Upper lobe of right lung (tissue), 1 donor: ENCODE results near the gene IFNG-AS1. TPM values are rescaled to one million over a fixed set of nuclear protein-coding genes. Genes with fewer than 3 reads are reported as not detected.
A peak's percentile ranks its signal among the peaks of the same experiment; 100 is the strongest.

ENCODE experiments used
- ATAC-seq: fragments of 200-7000 bp; cut with Tn5 transposase; one replicate; pipeline ENCODE4 v1.9.1; 2020; ENCODE audit warnings: mild to moderate bottlenecking, moderate library complexity
- DNase-seq: peaks from one replicate; pipeline ENCODE4 v3.0.0-alpha.2; 2020
- H3K27ac ChIP-seq: fragments of 200-600 bp; one replicate; pipeline ENCODE4 v1.8.0; 2022
- H3K27me3 ChIP-seq: fragments of 200-600 bp; one replicate; pipeline ENCODE4 v1.8.0; 2022; ENCODE audit warnings: mild to moderate bottlenecking
- H3K36me3 ChIP-seq: fragments of 200-600 bp; one replicate; pipeline ENCODE4 v1.8.0; 2022
- H3K4me1 ChIP-seq: fragments of 200-600 bp; one replicate; pipeline ENCODE4 v1.8.0; 2022
- H3K4me3 ChIP-seq: fragments of 200-600 bp; one replicate; pipeline ENCODE4 v1.8.0; 2022; ENCODE audit warnings: mild to moderate bottlenecking
- H3K9me3 ChIP-seq: fragments of 200-600 bp; one replicate; pipeline ENCODE4 v1.8.0; 2022
- CTCF ChIP-seq: fragments of 200-600 bp; IDR thresholded peaks from one replicate; pipeline ENCODE4 v1.8.0; 2022; ENCODE audit warnings: antibody characterized with exemption
- intact Hi-C: fragments of 100-400 bp; cut with DNase I; formaldehyde crosslinking; loops from one replicate; pipeline ENCODE4 v1.11.0; 2022
- total RNA-seq: library from RNA; stranded (reverse); fragmentation: NEBNext Ultra II Directional; extraction: Animal tissue kit (Norgen Biotek cat#: 25700); gene quantifications from one replicate; pipeline ENCODE4 v1.2.1, GENCODE V29; 2021
- donor health status: DM: no; HTN: yes; CAD: no; lungs with severe emphysema.

Gene IFNG-AS1
- total RNA-seq, 1 donor from 2014 or later = not detected

GRCh38 chr12:68001486-68002466 lies 12.5 kb downstream of the IFNG-AS1 start:
- DNase-seq = no peak
- no peak overlapping the region for H3K27ac ChIP-seq
- H3K27me3 ChIP-seq = no peaks in the 10 kb centered on the region
- H3K9me3 ChIP-seq = no peaks in the 10 kb centered on the region
- H3K36me3 ChIP-seq = no peaks in the 10 kb centered on the region
- H3K4me3 ChIP-seq = no peak overlapping the region
- H3K4me1 ChIP-seq = no peaks in the 10 kb centered on the region
- TF ChIP-seq CTCF = peak; percentile 32
- intact Hi-C loops = no loop called here
- ATAC-seq = no peak

- Histone ChIP-seq H3K27me3 (no peaks in the 10 kb centered on the region), H3K4me3 (no peak overlapping the region), H3K9me3 (no peaks in the 10 kb centered on the region), H3K27ac (no peak overlapping the region), H3K4me1 (no peaks in the 10 kb centered on the region), H3K36me3 (no peaks in the 10 kb centered on the region)
- intact Hi-C loops = no loop called here
- ATAC-seq (no peak), DNase-seq (no peak)
- TF ChIP-seq CTCF = no peak
These were observed 14.5 kb downstream of the IFNG-AS1 start for GRCh38 chr12:68003777-68004176.

DNA sequence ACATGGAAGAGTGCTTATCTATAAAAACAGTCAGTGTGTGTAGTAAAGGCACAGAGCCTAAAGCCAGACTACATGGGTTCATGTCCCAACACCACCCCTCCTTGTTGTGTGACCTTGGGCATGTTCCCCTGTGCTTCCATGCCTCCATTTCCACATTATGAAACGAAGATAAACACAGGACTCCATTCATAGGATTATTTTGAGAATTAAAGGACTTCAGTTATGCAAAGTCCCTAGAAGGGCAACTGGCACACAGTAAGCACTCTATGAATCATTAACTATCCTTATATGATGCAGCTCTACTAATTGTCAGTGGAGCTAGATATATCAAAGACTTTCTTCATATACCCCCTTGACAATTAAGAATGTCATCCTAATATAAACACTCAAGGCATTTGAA lies 17.8 kb downstream of the IFNG-AS1 start:
- no peaks in the 10 kb centered on the region for H3K36me3 ChIP-seq
- no peaks in the 10 kb centered on the region for H3K27me3 ChIP-seq
- H3K27ac ChIP-seq = no peak overlapping the region
- no peaks in the 10 kb centered on the region for H3K4me1 ChIP-seq
- intact Hi-C loops = no loop called here
- H3K4me3 ChIP-seq = no peak overlapping the region
- no peak for TF ChIP-seq CTCF
- ATAC-seq (no peak), DNase-seq (no peak)
- H3K9me3 ChIP-seq = no peaks in the 10 kb centered on the region

DNA sequence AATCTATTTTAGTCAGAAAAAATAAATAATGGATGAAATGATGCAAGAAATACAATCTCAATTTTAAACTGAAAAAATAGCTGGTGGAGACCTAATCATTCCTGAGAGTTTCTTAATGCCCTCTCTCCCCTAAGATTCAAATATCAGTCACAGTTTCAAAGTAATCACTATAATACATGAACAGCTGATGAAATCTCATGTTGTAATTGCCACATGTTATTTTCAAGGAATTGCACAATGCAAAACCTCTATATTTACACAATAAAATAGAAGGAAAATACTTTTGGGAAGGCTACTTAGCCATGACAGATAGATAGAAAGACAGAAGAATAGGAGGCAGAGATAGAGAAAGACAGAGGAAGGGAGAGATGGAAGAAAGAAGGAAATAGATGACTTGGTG lies 18.2 kb downstream of the IFNG-AS1 start:
- DNase-seq (no peak), ATAC-seq (no peak)
- no peak for TF ChIP-seq CTCF
- Histone ChIP-seq H3K27me3 (no peaks in the 10 kb centered on the region), H3K4me1 (no peaks in the 10 kb centered on the region), H3K36me3 (no peaks in the 10 kb centered on the region), H3K27ac (no peak overlapping the region), H3K9me3 (no peaks in the 10 kb centered on the region), H3K4me3 (no peak overlapping the region)
- intact Hi-C loops = no loop called here

DNA sequence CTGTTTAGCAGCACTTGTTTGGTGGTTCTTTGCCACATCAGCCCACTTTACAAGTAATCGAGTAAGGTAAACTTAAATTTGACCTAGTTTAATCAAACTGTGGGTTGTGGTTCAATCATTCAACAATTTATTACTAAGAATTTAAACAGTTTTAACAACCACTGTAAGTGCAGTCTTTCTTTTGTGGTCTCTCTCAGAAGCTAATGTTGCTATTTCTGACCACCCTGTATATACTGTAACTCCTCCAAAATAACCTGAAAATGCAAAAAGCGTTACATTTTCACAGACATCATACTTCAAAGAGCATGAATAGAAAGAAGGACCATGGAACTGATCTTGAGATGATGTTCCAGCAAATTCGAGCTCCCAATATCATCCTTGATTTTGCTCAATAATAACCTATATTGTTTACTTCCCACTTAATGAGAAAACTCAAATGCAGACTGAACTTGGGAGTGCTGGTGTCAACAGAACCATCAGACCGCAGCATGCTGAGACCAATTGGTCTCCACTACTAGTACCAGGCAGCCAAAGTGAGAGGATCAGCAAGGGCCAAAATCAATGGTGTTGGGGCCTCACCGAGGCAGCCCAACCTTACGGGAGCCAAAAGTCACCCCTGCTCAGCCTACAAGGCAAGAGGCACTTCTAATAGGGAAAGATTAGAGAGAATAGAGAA lies 22.1 kb downstream of the IFNG-AS1 start:
- Histone ChIP-seq H3K4me1 (no peaks in the 10 kb centered on the region), H3K4me3 (no peak overlapping the region), H3K9me3 (no peaks in the 10 kb centered on the region), H3K27ac (no peak overlapping the region), H3K27me3 (no peaks in the 10 kb centered on the region), H3K36me3 (no peaks in the 10 kb centered on the region)
- intact Hi-C loops = no loop called here
- no peak for ATAC-seq
- DNase-seq = no peak
- TF ChIP-seq CTCF = no peak
